ENCODE measurements around the gene PABPC1L. TPM values are rescaled to one million over a fixed set of nuclear protein-coding genes. Genes with fewer than 3 reads are reported as not detected.
A peak's percentile ranks its signal among the peaks of the same experiment; 100 is the strongest.

PABPC1L gene
- total RNA-seq, 4 donors from 2014 or later = 12.0 to 112 (median 31.6) TPM

GRCh38 chr20:44911264-44911921, 1.5 kb downstream of the PABPC1L start:
- WGBS, 2 donors (ENCODE audit: low coverage in 1 of 2) = 51 to 61% methylated on average over 10 to 21 of the region's 21 CpGs
- Histone ChIP-seq H3K27ac (no peak overlapping the region), H3K4me3 (no peak overlapping the region), H3K36me3 (peaks cover 0 to 14% (median 6%) of the 10 kb centered on the region in 4 donors), H3K4me1 (peaks cover 0 to 19% (median 14%) of the 10 kb centered on the region in 4 donors), H3K9me3 (no peaks in the 10 kb centered on the region), H3K27me3 (no peaks in the 10 kb centered on the region)
- peak; percentile 52 for DNase-seq
- TF ChIP-seq EP300 (IDR thresholded peaks at IDR 0.05; ENCODE audit: low read depth) = no peak
- TF ChIP-seq, protein P1, sequence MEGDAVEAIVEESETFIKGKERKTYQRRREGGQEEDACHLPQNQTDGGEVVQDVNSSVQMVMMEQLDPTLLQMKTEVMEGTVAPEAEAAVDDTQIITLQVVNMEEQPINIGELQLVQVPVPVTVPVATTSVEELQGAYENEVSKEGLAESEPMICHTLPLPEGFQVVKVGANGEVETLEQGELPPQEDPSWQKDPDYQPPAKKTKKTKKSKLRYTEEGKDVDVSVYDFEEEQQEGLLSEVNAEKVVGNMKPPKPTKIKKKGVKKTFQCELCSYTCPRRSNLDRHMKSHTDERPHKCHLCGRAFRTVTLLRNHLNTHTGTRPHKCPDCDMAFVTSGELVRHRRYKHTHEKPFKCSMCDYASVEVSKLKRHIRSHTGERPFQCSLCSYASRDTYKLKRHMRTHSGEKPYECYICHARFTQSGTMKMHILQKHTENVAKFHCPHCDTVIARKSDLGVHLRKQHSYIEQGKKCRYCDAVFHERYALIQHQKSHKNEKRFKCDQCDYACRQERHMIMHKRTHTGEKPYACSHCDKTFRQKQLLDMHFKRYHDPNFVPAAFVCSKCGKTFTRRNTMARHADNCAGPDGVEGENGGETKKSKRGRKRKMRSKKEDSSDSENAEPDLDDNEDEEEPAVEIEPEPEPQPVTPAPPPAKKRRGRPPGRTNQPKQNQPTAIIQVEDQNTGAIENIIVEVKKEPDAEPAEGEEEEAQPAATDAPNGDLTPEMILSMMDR (IDR thresholded peaks at IDR 0.05) = peak in 4 of 5 experiments; percentile 28 to 48 (median 36)
- in situ Hi-C loops (cut with MboI; ENCODE audit: low pct_ligation_motif_present in 1 of 4, low pct_unique_long_range_greater_than_20kb in 1 of 4, low sequenced_read_pairs in 3 of 4) = no loop called here
- intact Hi-C loops (cut with DNase I; ENCODE audit: low total_unique reads) = no loop called here

DNA sequence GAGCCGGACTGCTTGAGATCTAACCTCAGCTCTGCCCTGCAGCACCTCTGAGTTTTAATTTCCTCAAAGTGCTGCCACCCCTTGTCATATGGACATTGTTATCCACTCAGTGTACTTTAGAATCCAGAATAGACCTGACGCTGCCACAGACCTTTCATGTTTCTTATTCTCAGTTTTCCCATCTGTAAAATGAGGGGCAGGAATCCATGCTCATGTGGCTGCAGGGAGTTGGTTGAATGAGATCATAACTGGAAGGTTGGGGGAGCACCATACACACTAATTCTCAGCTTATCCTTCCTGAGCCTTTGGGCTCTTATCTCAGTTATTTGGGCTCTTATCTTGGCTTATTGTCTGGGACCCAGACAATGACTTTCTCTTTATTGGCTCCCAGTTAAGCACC, 2.3 kb downstream of the PABPC1L start:
- in situ Hi-C loops (cut with MboI; ENCODE audit: low pct_ligation_motif_present in 1 of 4, low pct_unique_long_range_greater_than_20kb in 1 of 4, low sequenced_read_pairs in 3 of 4) (no loop called here), intact Hi-C loops (cut with DNase I; ENCODE audit: low total_unique reads) (no loop called here)
- no peak for DNase-seq
- peaks cover 0 to 8% (median 2%) of the 10 kb centered on the region in 4 donors for H3K36me3 ChIP-seq
- H3K9me3 ChIP-seq = no peaks in the 10 kb centered on the region
- 90 to 100% methylated on average over 1 to 2 of the region's 2 CpGs for WGBS, 2 donors (ENCODE audit: low coverage in 1 of 2)
- H3K27me3 ChIP-seq = no peaks in the 10 kb centered on the region
- no peak overlapping the region for H3K27ac ChIP-seq
- peaks cover 0 to 19% (median 14%) of the 10 kb centered on the region in 4 donors for H3K4me1 ChIP-seq
- no peak overlapping the region for H3K4me3 ChIP-seq
- no peak for TF ChIP-seq POLR2A (IDR thresholded peaks at IDR 0.05)
- no peak for TF ChIP-seq EP300 (IDR thresholded peaks at IDR 0.05; ENCODE audit: low read depth)
- TF ChIP-seq POLR2AphosphoS5 (IDR thresholded peaks at IDR 0.05) = no peak
- TF ChIP-seq, protein P1 (IDR thresholded peaks at IDR 0.05) = no peak

DNA sequence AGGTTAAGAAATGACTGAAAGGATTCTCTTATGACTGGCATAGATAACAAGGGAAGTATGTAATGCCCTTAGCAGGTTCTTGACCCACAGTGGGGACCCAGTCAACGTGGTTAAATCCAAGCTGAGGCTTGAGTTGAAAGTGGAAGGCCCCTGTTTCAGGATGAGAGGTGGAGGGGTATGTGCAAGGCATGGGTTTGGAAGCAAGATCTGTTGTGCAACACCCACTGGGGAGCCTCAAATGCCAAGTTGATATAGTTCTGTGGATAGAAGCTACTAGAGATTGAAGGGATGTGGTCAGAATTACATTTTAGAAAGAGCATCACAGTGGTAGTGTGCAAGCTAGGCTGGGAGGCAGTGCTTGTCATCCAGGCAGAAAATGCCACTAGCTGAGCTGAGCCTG, 5.1 kb downstream of the PABPC1L start:
- no peak for TF ChIP-seq POLR2AphosphoS5 (IDR thresholded peaks at IDR 0.05)
- TF ChIP-seq EP300 (IDR thresholded peaks at IDR 0.05; ENCODE audit: low read depth) = no peak
- TF ChIP-seq POLR2A (IDR thresholded peaks at IDR 0.05) = no peak
- TF ChIP-seq, protein P1 (IDR thresholded peaks at IDR 0.05) = no peak
- intact Hi-C loops (cut with DNase I; ENCODE audit: low total_unique reads) (no loop called here), in situ Hi-C loops (cut with MboI; ENCODE audit: low pct_ligation_motif_present in 1 of 4, low pct_unique_long_range_greater_than_20kb in 1 of 4, low sequenced_read_pairs in 3 of 4) (no loop called here)
- Histone ChIP-seq H3K27me3 (no peaks in the 10 kb centered on the region), H3K4me3 (no peak overlapping the region), H3K9me3 (no peaks in the 10 kb centered on the region), H3K27ac (no peak overlapping the region), H3K4me1 (peaks cover 0 to 11% (median 9%) of the 10 kb centered on the region in 4 donors), H3K36me3 (no peaks in the 10 kb centered on the region)
- WGBS, 2 donors (ENCODE audit: low coverage in 1 of 2) = 60 to 95% methylated on average over 1 of the region's 1 CpG
- DNase-seq = no peak

DNA sequence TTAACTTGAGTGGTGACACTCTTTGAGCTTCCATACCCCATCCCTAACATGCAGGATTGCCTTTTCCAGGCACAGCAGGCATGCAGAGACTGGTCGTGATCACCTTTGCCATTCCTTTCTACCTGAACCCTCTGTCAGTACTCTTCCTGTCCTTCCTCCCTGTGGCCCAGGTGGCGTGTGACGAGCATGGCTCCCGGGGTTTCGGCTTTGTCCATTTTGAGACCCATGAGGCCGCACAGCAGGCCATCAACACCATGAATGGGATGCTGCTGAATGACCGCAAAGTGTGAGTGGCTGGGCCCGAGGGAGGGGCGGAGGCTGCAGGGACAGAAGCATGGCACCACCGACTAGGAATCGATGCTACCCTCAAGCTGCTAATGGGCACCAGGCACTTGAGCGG, 6.7 kb downstream of the PABPC1L start:
- in situ Hi-C loops (cut with MboI; ENCODE audit: low pct_ligation_motif_present in 1 of 4, low pct_unique_long_range_greater_than_20kb in 1 of 4, low sequenced_read_pairs in 3 of 4) (no loop called here), intact Hi-C loops (cut with DNase I; ENCODE audit: low total_unique reads) (no loop called here)
- H3K36me3 ChIP-seq = no peaks in the 10 kb centered on the region
- H3K4me3 ChIP-seq = no peak overlapping the region
- no peak for DNase-seq
- H3K27me3 ChIP-seq = no peaks in the 10 kb centered on the region
- WGBS, 2 donors (ENCODE audit: low coverage in 1 of 2) = 98 to 100% methylated on average over 1 to 9 of the region's 12 CpGs
- no peaks in the 10 kb centered on the region for H3K9me3 ChIP-seq
- no peak for TF ChIP-seq EP300 (IDR thresholded peaks at IDR 0.05; ENCODE audit: low read depth)
- TF ChIP-seq POLR2AphosphoS5 (IDR thresholded peaks at IDR 0.05) = no peak
- TF ChIP-seq POLR2A (IDR thresholded peaks at IDR 0.05) = no peak
- TF ChIP-seq, protein P1 (IDR thresholded peaks at IDR 0.05) = no peak
- no peaks in the 10 kb centered on the region for H3K4me1 ChIP-seq
- H3K27ac ChIP-seq = no peak overlapping the region

All from transverse colon (tissue), 4 donors.